SK-N-SH (cell line): Measurements from ENCODE around the gene LMF1.

Experiments
- CTCF ChIP-seq: fragments of 200-600 bp; sonication (generic); IDR thresholded peaks from 2 replicates; pipeline ENCODE4 v1.6.1; 2017; ENCODE audit warnings: antibody characterized with exemption, mild to moderate bottlenecking, moderate library complexity
- EP300 ChIP-seq, 2 experiments: IDR thresholded peaks; 2 replicates each; pipeline versions ENCODE4 v1.4.0 to v1.6.1; 2012; ENCODE audit warnings: borderline replicate concordance in 1 of 2, low read depth in 1 of 2, low read length in 1 of 2
- FOSL2 ChIP-seq: IDR thresholded peaks from 2 replicates; pipeline ENCODE4 v1.4.0; 2012; ENCODE audit warnings: low read depth, mild to moderate bottlenecking, moderate library complexity, borderline replicate concordance
- MAX ChIP-seq: IDR thresholded peaks from 2 replicates; pipeline ENCODE4 v1.4.0; 2012; ENCODE audit warnings: low read depth
- MEF2A ChIP-seq: IDR thresholded peaks from 2 replicates; pipeline ENCODE4 v1.4.0; 2012; ENCODE audit warnings: low read depth, borderline replicate concordance
- MXI1 ChIP-seq: IDR thresholded peaks from 2 replicates; pipeline ENCODE4 v1.6.1; 2012; ENCODE audit warnings: mild to moderate bottlenecking, low read depth, low read length, improper control_type of control experiment
- POLR2AphosphoS5 ChIP-seq: IDR thresholded peaks from 2 replicates; pipeline ENCODE4 v1.6.1; 2012; ENCODE audit warnings: low read depth, low read length
- RAD21 ChIP-seq: IDR thresholded peaks from 2 replicates; pipeline ENCODE4 v1.6.1; 2012; ENCODE audit warnings: mild to moderate bottlenecking, low read length
- RCOR1 ChIP-seq: fragments of 150-350 bp; IDR thresholded peaks from 2 replicates; pipeline ENCODE4 v1.6.1; 2017; ENCODE audit warnings: antibody characterized with exemption, low read length
- REST ChIP-seq: IDR thresholded peaks from 2 replicates; pipeline ENCODE4 v1.6.1; 2012; ENCODE audit warnings: mild to moderate bottlenecking, low read depth, low read length, moderate library complexity
- USF1 ChIP-seq: IDR thresholded peaks from 2 replicates; pipeline ENCODE4 v1.4.0; 2012; ENCODE audit warnings: low read depth, borderline replicate concordance

GRCh38 chr16:970386-970765, 408 bp downstream of the LMF1 start:
- TF ChIP-seq REST (no peak), CTCF (no peak), MAX (no peak), RAD21 (no peak), RCOR1 (no peak), MXI1 (no peak), USF1 (no peak), FOSL2 (no peak), EP300 (IDR thresholded peaks at IDR 0.05; ENCODE audit: borderline replicate concordance in 1 of 2, low read depth in 1 of 2, low read length in 1 of 2) (no peak), MEF2A (no peak), POLR2AphosphoS5 (no peak)
